ENCODE measurements around the gene RAC3. TPM values are rescaled to one million over a fixed set of nuclear protein-coding genes. Genes with fewer than 3 reads are reported as not detected.

Gene RAC3
- total and polyA plus RNA-seq, 9 donors = 7.2 to 15.3 (median 11.2) TPM

GRCh38 chr17:82056729-82057621, 25.5 kb downstream of the RAC3 start:
- H3K36me3 ChIP-seq (ENCODE audit: control insufficient read depth, insufficient read depth, low read length) = peaks cover 83% of the 10 kb centered on the region
- no peak for DNase-seq
- no peaks in the 10 kb centered on the region for H3K27me3 ChIP-seq (ENCODE audit: control insufficient read depth, insufficient read depth, low read length)

GRCh38 chr17:82058230-82058854, 26.9 kb downstream of the RAC3 start:
- Histone ChIP-seq H3K36me3 (ENCODE audit: control insufficient read depth, insufficient read depth, low read length) (peaks cover 95% of the 10 kb centered on the region), H3K4me1 (ENCODE audit: control insufficient read depth, insufficient read depth, low read length) (peaks cover 3% of the 10 kb centered on the region), H3K27ac (ENCODE audit: low read length) (no peak overlapping the region), H3K9me3 (replicated peaks; ENCODE audit: control insufficient read depth, low read depth, low read length) (no peaks in the 10 kb centered on the region), H3K27me3 (ENCODE audit: control insufficient read depth, insufficient read depth, low read length) (no peaks in the 10 kb centered on the region), H3K4me3 (ENCODE audit: low read length) (no peak overlapping the region)
- no peak for DNase-seq
- 71% methylated on average over 14 of the region's 17 CpGs for WGBS (ENCODE audit: insufficient coverage)

More at GRCh38 chr17:82056729-82057621, 25.5 kb downstream of the RAC3 start:
- WGBS (ENCODE audit: insufficient coverage) = 76% methylated on average over 23 of the region's 29 CpGs
- H3K4me3 ChIP-seq (ENCODE audit: low read length) = no peak overlapping the region
- no peak overlapping the region for H3K27ac ChIP-seq (ENCODE audit: low read length)
- no peaks in the 10 kb centered on the region for H3K9me3 ChIP-seq (replicated peaks; ENCODE audit: control insufficient read depth, low read depth, low read length)
- H3K4me1 ChIP-seq (ENCODE audit: control insufficient read depth, insufficient read depth, low read length) = peaks cover 14% of the 10 kb centered on the region

- H3K9me3 ChIP-seq (replicated peaks; ENCODE audit: control insufficient read depth, low read depth, low read length) = no peaks in the 10 kb centered on the region
- H3K27ac ChIP-seq (ENCODE audit: low read length) = no peak overlapping the region
- WGBS (ENCODE audit: insufficient coverage) = 76% methylated on average over 9 of the region's 10 CpGs
- peaks cover 95% of the 10 kb centered on the region for H3K36me3 ChIP-seq (ENCODE audit: control insufficient read depth, insufficient read depth, low read length)
- H3K4me1 ChIP-seq (ENCODE audit: control insufficient read depth, insufficient read depth, low read length) = no peaks in the 10 kb centered on the region
- H3K4me3 ChIP-seq (ENCODE audit: low read length) = no peak overlapping the region
- no peaks in the 10 kb centered on the region for H3K27me3 ChIP-seq (ENCODE audit: control insufficient read depth, insufficient read depth, low read length)
- no peak for DNase-seq
Observed at GRCh38 chr17:82058855-82059249, 27.4 kb downstream of the RAC3 start.

GRCh38 chr17:82059272-82060000, 28.0 kb downstream of the RAC3 start:
- no peak overlapping the region for H3K4me3 ChIP-seq (ENCODE audit: low read length)
- H3K9me3 ChIP-seq (replicated peaks; ENCODE audit: control insufficient read depth, low read depth, low read length) = no peaks in the 10 kb centered on the region
- H3K36me3 ChIP-seq (ENCODE audit: control insufficient read depth, insufficient read depth, low read length) = peaks cover 95% of the 10 kb centered on the region
- DNase-seq = no peak
- H3K27me3 ChIP-seq (ENCODE audit: control insufficient read depth, insufficient read depth, low read length) = no peaks in the 10 kb centered on the region
- WGBS (ENCODE audit: insufficient coverage) = 63% methylated on average over 17 of the region's 19 CpGs
- no peak overlapping the region for H3K27ac ChIP-seq (ENCODE audit: low read length)
- H3K4me1 ChIP-seq (ENCODE audit: control insufficient read depth, insufficient read depth, low read length) = peaks cover 6% of the 10 kb centered on the region

GRCh38 chr17:82060001-82060380, 28.5 kb downstream of the RAC3 start:
- WGBS (ENCODE audit: insufficient coverage) = 87% methylated on average over 13 of the region's 16 CpGs

GRCh38 chr17:82060614-82061013, 29.1 kb downstream of the RAC3 start:
- Histone ChIP-seq H3K36me3 (ENCODE audit: control insufficient read depth, insufficient read depth, low read length) (peaks cover 85% of the 10 kb centered on the region), H3K9me3 (replicated peaks; ENCODE audit: control insufficient read depth, low read depth, low read length) (no peaks in the 10 kb centered on the region), H3K27me3 (ENCODE audit: control insufficient read depth, insufficient read depth, low read length) (no peaks in the 10 kb centered on the region), H3K27ac (ENCODE audit: low read length) (no peak overlapping the region), H3K4me1 (ENCODE audit: control insufficient read depth, insufficient read depth, low read length) (peaks cover 14% of the 10 kb centered on the region), H3K4me3 (ENCODE audit: low read length) (no peak overlapping the region)
- DNase-seq = no peak
- 79% methylated on average over 14 of the region's 14 CpGs for WGBS (ENCODE audit: insufficient coverage)

More at GRCh38 chr17:82060001-82060380, 28.5 kb downstream of the RAC3 start:
- Histone ChIP-seq H3K36me3 (ENCODE audit: control insufficient read depth, insufficient read depth, low read length) (peaks cover 90% of the 10 kb centered on the region), H3K9me3 (replicated peaks; ENCODE audit: control insufficient read depth, low read depth, low read length) (no peaks in the 10 kb centered on the region), H3K27me3 (ENCODE audit: control insufficient read depth, insufficient read depth, low read length) (no peaks in the 10 kb centered on the region), H3K4me3 (ENCODE audit: low read length) (no peak overlapping the region), H3K4me1 (ENCODE audit: control insufficient read depth, insufficient read depth, low read length) (peaks cover 11% of the 10 kb centered on the region), H3K27ac (ENCODE audit: low read length) (no peak overlapping the region)
- no peak for DNase-seq

GRCh38 chr17:82061047-82061925, 29.8 kb downstream of the RAC3 start:
- H3K4me1 ChIP-seq (ENCODE audit: control insufficient read depth, insufficient read depth, low read length) = peaks cover 19% of the 10 kb centered on the region
- WGBS (ENCODE audit: insufficient coverage) = 87% methylated on average over 32 of the region's 34 CpGs
- no peaks in the 10 kb centered on the region for H3K9me3 ChIP-seq (replicated peaks; ENCODE audit: control insufficient read depth, low read depth, low read length)
- no peak overlapping the region for H3K27ac ChIP-seq (ENCODE audit: low read length)
- no peaks in the 10 kb centered on the region for H3K27me3 ChIP-seq (ENCODE audit: control insufficient read depth, insufficient read depth, low read length)
- no peak overlapping the region for H3K4me3 ChIP-seq (ENCODE audit: low read length)
- H3K36me3 ChIP-seq (ENCODE audit: control insufficient read depth, insufficient read depth, low read length) = peaks cover 78% of the 10 kb centered on the region
- DNase-seq = no peak

GRCh38 chr17:82062076-82062983, 30.9 kb downstream of the RAC3 start:
- Histone ChIP-seq H3K36me3 (ENCODE audit: control insufficient read depth, insufficient read depth, low read length) (peaks cover 68% of the 10 kb centered on the region), H3K27me3 (ENCODE audit: control insufficient read depth, insufficient read depth, low read length) (no peaks in the 10 kb centered on the region), H3K4me3 (ENCODE audit: low read length) (no peak overlapping the region), H3K27ac (ENCODE audit: low read length) (no peak overlapping the region), H3K4me1 (ENCODE audit: control insufficient read depth, insufficient read depth, low read length) (peaks cover 21% of the 10 kb centered on the region), H3K9me3 (replicated peaks; ENCODE audit: control insufficient read depth, low read depth, low read length) (no peaks in the 10 kb centered on the region)
- DNase-seq = no peak
- 82% methylated on average over 19 of the region's 24 CpGs for WGBS (ENCODE audit: insufficient coverage)

- no peaks in the 10 kb centered on the region for H3K9me3 ChIP-seq (replicated peaks; ENCODE audit: control insufficient read depth, low read depth, low read length)
- no peak overlapping the region for H3K27ac ChIP-seq (ENCODE audit: low read length)
- no peak overlapping the region for H3K4me3 ChIP-seq (ENCODE audit: low read length)
- WGBS (ENCODE audit: insufficient coverage) = 80% methylated on average over 9 of the region's 9 CpGs
- peaks cover 21% of the 10 kb centered on the region for H3K4me1 ChIP-seq (ENCODE audit: control insufficient read depth, insufficient read depth, low read length)
- H3K27me3 ChIP-seq (ENCODE audit: control insufficient read depth, insufficient read depth, low read length) = no peaks in the 10 kb centered on the region
- no peak for DNase-seq
- H3K36me3 ChIP-seq (ENCODE audit: control insufficient read depth, insufficient read depth, low read length) = peaks cover 61% of the 10 kb centered on the region
Observed at GRCh38 chr17:82062984-82063368, 31.5 kb downstream of the RAC3 start.
